Neural crest cell (in vitro differentiated cells): ENCODE measurements around the gene TNFSF9. TPM values are rescaled to one million over a fixed set of nuclear protein-coding genes. Genes with fewer than 3 reads are reported as not detected.

Source experiments
- DNase-seq: peaks from one replicate; pipeline ENCODE4 v3.0.0; 2021; ENCODE audit warnings: low read depth, mixed read lengths, low spot score
- H3K27ac Mint-ChIP-seq: one replicate; pipeline ENCODE4 v1.8.0; 2021; ENCODE audit warnings: mild to moderate bottlenecking, mixed read lengths; ENCODE audit not compliant: unreplicated experiment
- H3K27me3 Mint-ChIP-seq: 2 replicates; pipeline ENCODE4 v1.8.0; 2021; ENCODE audit warnings: low read depth, mild to moderate bottlenecking, mixed read lengths
- H3K36me3 Mint-ChIP-seq: 2 replicates; pipeline ENCODE4 v1.8.0; 2021; ENCODE audit warnings: low read depth, mild to moderate bottlenecking, mixed read lengths
- H3K4me1 Mint-ChIP-seq: 2 replicates; pipeline ENCODE4 v1.8.0; 2021; ENCODE audit warnings: mixed read lengths
- H3K4me3 Mint-ChIP-seq: one replicate; pipeline ENCODE4 v1.8.0; 2021; ENCODE audit warnings: mild to moderate bottlenecking, mixed read lengths
- H3K9me3 Mint-ChIP-seq: 2 replicates; pipeline ENCODE4 v1.8.0; 2021; ENCODE audit warnings: mixed read lengths
- total RNA-seq: library from RNA; stranded (reverse); gene quantifications from 2 replicates; pipeline ENCODE4 v1.2.1, GENCODE V29; 2021
- TF ChIP-seq, protein P1 (sequence below): fragments of 200-600 bp; sonication (generic); conservative IDR thresholded peaks from 2 replicates; pipeline ENCODE4 v1.5.0; 2021; ENCODE audit warnings: antibody characterized with exemption, mild to moderate bottlenecking

The TNFSF9 gene
- total RNA-seq, 1 donor from 2014 or later, result 1.4 TPM

DNA sequence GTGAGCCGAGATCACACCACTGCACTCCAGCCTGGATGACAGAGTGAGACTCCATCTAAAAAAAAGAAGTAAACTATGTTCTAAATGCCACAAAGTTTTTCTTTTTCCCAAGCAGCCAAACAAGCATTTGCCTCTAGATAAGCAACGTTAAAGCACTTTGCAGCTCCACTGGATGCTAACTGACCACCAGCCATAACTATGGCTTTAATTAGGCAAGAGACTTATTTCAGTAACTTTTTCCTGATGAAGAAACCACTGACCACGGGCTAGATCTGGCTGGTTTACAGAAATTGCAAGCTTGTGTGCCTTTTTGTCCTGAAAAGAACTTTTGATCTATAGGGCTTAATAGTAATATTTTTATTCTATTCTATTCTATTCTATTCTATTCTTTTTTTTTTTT lies 38.0 kb downstream of the TNFSF9 start:
- no peak overlapping the region for H3K4me3 Mint-ChIP-seq
- H3K27ac Mint-ChIP-seq, result no peak overlapping the region
- peaks cover 33% of the 10 kb centered on the region for H3K27me3 Mint-ChIP-seq
- TF ChIP-seq, protein P1, sequence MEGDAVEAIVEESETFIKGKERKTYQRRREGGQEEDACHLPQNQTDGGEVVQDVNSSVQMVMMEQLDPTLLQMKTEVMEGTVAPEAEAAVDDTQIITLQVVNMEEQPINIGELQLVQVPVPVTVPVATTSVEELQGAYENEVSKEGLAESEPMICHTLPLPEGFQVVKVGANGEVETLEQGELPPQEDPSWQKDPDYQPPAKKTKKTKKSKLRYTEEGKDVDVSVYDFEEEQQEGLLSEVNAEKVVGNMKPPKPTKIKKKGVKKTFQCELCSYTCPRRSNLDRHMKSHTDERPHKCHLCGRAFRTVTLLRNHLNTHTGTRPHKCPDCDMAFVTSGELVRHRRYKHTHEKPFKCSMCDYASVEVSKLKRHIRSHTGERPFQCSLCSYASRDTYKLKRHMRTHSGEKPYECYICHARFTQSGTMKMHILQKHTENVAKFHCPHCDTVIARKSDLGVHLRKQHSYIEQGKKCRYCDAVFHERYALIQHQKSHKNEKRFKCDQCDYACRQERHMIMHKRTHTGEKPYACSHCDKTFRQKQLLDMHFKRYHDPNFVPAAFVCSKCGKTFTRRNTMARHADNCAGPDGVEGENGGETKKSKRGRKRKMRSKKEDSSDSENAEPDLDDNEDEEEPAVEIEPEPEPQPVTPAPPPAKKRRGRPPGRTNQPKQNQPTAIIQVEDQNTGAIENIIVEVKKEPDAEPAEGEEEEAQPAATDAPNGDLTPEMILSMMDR, result no peak
- no peak for DNase-seq
- no peaks in the 10 kb centered on the region for H3K4me1 Mint-ChIP-seq
- H3K36me3 Mint-ChIP-seq, result no peaks in the 10 kb centered on the region
- H3K9me3 Mint-ChIP-seq, result peaks cover 4% of the 10 kb centered on the region

DNA sequence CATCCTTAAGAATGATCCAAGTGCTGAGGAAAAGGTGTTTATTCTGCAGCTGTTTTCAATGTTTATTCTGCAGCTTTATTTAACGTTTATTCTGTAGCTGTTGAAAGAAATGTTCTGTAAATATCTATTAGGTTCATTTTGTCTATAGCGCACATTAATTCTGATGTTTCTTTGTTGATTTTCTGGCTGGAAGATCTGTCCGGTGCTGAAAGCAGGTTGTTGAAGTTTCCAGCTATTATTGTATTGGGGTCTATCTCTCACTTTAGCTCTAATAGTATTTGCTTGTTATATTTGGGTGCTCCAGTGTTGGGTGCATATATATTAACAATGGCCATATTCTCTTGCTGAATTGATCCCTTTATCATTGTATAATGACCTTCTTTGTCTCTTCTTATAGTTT lies 39.9 kb downstream of the TNFSF9 start:
- Mint-ChIP-seq H3K27me3 (peaks cover 28% of the 10 kb centered on the region), H3K4me1 (no peaks in the 10 kb centered on the region), H3K27ac (no peak overlapping the region), H3K4me3 (no peak overlapping the region), H3K9me3 (peaks cover 4% of the 10 kb centered on the region), H3K36me3 (no peaks in the 10 kb centered on the region)
- no peak for DNase-seq
- TF ChIP-seq, protein P1, result no peak

DNA sequence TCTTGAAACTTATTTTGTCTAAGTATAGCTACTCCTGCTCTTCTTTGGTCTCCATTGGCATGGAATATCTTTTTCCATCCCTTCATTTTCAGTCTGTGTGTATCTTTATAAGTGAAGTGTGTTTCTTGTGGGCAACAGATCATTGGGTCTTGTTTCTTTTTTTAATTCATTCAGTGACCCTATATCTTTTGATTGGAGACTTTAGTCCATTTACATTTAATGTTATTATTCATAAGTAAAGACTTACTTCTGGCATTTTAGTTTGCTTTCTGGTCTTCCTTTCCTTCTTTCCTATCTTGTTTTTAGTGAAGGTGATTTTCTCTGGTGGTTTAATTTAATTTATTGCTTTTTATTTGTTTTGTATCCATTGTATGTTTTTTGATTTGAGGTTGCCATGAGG lies 40.3 kb downstream of the TNFSF9 start:
- Mint-ChIP-seq H3K36me3 (no peaks in the 10 kb centered on the region), H3K27me3 (peaks cover 28% of the 10 kb centered on the region), H3K27ac (no peak overlapping the region), H3K4me1 (no peaks in the 10 kb centered on the region), H3K4me3 (no peak overlapping the region), H3K9me3 (peaks cover 4% of the 10 kb centered on the region)
- DNase-seq, result no peak
- TF ChIP-seq, protein P1, result no peak

DNA sequence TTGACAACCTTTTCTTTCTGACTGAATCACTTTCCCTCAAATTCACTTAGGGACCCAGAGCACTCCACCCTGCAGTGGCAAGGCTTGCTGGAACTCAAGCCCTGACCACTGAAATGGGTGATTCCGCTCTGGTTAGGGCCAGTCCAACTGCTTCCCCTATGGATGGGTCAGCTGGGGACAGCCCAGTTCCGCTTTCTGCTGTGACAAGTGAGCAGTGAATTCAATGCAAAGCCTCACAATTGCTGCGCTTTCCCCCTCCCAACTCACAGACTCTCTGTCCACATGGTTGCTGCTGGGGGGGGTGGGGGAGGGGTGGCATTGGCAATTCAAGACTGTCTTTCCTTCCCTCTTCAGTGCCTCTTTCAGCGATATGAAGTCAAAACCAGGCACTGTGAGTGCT lies 41.4 kb downstream of the TNFSF9 start:
- Mint-ChIP-seq H3K4me1 (no peaks in the 10 kb centered on the region), H3K27me3 (peaks cover 28% of the 10 kb centered on the region), H3K36me3 (no peaks in the 10 kb centered on the region), H3K27ac (no peak overlapping the region), H3K9me3 (peaks cover 4% of the 10 kb centered on the region), H3K4me3 (no peak overlapping the region)
- TF ChIP-seq, protein P1, result no peak
- no peak for DNase-seq

DNA sequence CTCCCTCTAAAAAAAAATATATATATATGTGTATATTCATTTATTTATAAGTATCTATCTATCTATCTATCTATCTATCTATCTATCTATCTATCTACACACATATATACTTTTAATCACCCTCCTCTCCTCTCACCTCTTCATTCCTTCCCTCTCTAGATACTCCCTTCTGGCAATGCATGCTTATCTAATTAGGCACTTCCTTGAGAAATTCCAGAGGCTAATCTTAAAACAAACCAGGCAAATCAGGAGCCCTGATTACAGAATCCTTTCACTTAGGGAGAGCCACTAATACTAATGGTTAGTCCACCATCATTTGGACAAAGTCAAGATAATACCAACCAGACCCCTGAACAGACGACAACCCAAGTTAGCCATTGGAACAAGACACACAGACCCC lies 42.5 kb downstream of the TNFSF9 start:
- Mint-ChIP-seq H3K27ac (no peak overlapping the region), H3K4me1 (no peaks in the 10 kb centered on the region), H3K36me3 (no peaks in the 10 kb centered on the region), H3K27me3 (peaks cover 19% of the 10 kb centered on the region), H3K9me3 (peaks cover 4% of the 10 kb centered on the region), H3K4me3 (no peak overlapping the region)
- TF ChIP-seq, protein P1, result no peak
- DNase-seq, result no peak
